Osteoblast (primary cell): ENCODE measurements around the gene EFCAB6. TPM values are rescaled to one million over a fixed set of nuclear protein-coding genes. Genes with fewer than 3 reads are reported as not detected.
A peak's percentile ranks its signal among the peaks of the same experiment; 100 is the strongest.

ENCODE experiments used
- DNase-seq: peaks from one replicate; pipeline ENCODE4 v3.0.0; 2011; ENCODE audit warnings: low spot score, mixed read lengths; ENCODE audit not compliant: insufficient read length; ENCODE audit errors: missing footprints
- H2AFZ ChIP-seq: 2 replicates; pipeline ENCODE4 v1.6.0; 2011; ENCODE audit warnings: mild to moderate bottlenecking, low read length
- H3K27ac ChIP-seq: 2 replicates; pipeline ENCODE4 v1.5.1; 2011; ENCODE audit warnings: mild to moderate bottlenecking, low read depth, low read length, moderate library complexity
- H3K27me3 ChIP-seq: 2 replicates; pipeline ENCODE4 v1.6.0; 2012; ENCODE audit warnings: mild to moderate bottlenecking, control low read depth, inconsistent platforms, low read length, moderate library complexity; ENCODE audit not compliant: insufficient read depth
- H3K36me3 ChIP-seq: 2 replicates; pipeline ENCODE4 v1.5.1; 2011; ENCODE audit warnings: mild to moderate bottlenecking, low read length, control low read depth, moderate library complexity; ENCODE audit not compliant: insufficient read depth
- H3K4me1 ChIP-seq: 2 replicates; pipeline ENCODE4 v1.5.1; 2011; ENCODE audit warnings: mild to moderate bottlenecking, low read length, control low read depth, moderate library complexity; ENCODE audit not compliant: insufficient read depth
- H3K4me2 ChIP-seq: 2 replicates; pipeline ENCODE4 v1.6.0; 2011; ENCODE audit warnings: mild to moderate bottlenecking, low read length; ENCODE audit not compliant: insufficient read depth
- H3K4me3 ChIP-seq: fragments of 200-600 bp; sonication (generic); 3 replicates; pipeline ENCODE4 v1.5.1; 2012; ENCODE audit warnings: mild to moderate bottlenecking, low read length, inconsistent platforms; ENCODE audit not compliant: insufficient read depth
- H3K79me2 ChIP-seq: 2 replicates; pipeline ENCODE4 v1.6.0; 2012; ENCODE audit warnings: mild to moderate bottlenecking, low read length, control low read depth, inconsistent platforms; ENCODE audit not compliant: insufficient read depth
- H3K9me3 ChIP-seq: 2 replicates; pipeline ENCODE4 v1.5.1; 2011; ENCODE audit warnings: low read depth, low read length, control low read depth
- H4K20me1 ChIP-seq: 2 replicates; pipeline ENCODE4 v1.6.0; 2012; ENCODE audit warnings: mild to moderate bottlenecking, low read length, control low read depth; ENCODE audit not compliant: insufficient read depth
- total RNA-seq: library from RNA; depleted of rRNA; stranded (reverse); fragments of >200 nt; gene quantifications from 2 replicates; pipeline ENCODE4 v1.2.3, GENCODE V29; 2012
- TF ChIP-seq, protein P1 (sequence below): IDR thresholded peaks from 2 replicates; pipeline ENCODE4 v1.5.1; 2011; ENCODE audit warnings: mild to moderate bottlenecking, low read depth, low read length, moderate library complexity; ENCODE audit errors: extremely low read depth

EFCAB6 gene
- total RNA-seq, 1 donor: 1.8 TPM

DNA sequence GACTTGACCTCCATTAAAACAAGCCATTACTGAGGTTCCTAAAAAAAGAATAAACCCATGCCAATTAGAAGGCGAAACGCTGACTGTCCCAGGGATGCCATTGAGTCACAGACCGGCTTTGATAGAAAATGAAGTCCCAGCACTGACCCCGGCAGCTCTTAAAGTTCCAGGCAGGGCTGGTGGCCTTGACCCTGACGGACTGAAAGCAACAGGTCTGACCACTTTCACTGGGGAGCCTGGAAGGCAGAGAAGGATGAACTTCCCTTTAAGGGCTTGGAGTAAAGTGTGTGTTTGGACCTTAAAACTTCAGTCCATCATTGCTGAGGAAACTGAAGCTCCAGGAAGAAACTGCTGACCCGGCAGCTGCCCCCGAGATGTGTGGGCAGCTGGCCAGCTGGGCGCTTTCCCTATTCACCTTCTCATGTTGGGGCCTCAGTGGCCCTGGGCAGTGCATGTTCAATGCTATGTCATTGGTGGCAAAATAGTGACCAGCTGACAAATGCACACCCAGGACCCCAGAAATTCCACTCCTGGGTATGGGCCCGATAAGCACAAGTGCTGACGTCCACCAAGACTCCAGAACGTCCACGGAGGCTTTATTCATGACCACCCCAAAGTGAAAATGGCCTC, 18.9 kb upstream of the EFCAB6 start:
- Histone ChIP-seq H2AFZ (no peak overlapping the region), H3K27me3 (no peaks in the 10 kb centered on the region), H3K4me3 (no peak overlapping the region), H3K4me1 (peaks cover 23% of the 10 kb centered on the region), H3K27ac (no peak overlapping the region), H3K79me2 (no peaks in the 10 kb centered on the region), H3K36me3 (no peaks in the 10 kb centered on the region), H3K9me3 (no peaks in the 10 kb centered on the region), H4K20me1 (no peaks in the 10 kb centered on the region), H3K4me2 (no peak overlapping the region)
- peak; percentile 85 for DNase-seq
- TF ChIP-seq, protein P1, sequence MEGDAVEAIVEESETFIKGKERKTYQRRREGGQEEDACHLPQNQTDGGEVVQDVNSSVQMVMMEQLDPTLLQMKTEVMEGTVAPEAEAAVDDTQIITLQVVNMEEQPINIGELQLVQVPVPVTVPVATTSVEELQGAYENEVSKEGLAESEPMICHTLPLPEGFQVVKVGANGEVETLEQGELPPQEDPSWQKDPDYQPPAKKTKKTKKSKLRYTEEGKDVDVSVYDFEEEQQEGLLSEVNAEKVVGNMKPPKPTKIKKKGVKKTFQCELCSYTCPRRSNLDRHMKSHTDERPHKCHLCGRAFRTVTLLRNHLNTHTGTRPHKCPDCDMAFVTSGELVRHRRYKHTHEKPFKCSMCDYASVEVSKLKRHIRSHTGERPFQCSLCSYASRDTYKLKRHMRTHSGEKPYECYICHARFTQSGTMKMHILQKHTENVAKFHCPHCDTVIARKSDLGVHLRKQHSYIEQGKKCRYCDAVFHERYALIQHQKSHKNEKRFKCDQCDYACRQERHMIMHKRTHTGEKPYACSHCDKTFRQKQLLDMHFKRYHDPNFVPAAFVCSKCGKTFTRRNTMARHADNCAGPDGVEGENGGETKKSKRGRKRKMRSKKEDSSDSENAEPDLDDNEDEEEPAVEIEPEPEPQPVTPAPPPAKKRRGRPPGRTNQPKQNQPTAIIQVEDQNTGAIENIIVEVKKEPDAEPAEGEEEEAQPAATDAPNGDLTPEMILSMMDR: no peak

DNA sequence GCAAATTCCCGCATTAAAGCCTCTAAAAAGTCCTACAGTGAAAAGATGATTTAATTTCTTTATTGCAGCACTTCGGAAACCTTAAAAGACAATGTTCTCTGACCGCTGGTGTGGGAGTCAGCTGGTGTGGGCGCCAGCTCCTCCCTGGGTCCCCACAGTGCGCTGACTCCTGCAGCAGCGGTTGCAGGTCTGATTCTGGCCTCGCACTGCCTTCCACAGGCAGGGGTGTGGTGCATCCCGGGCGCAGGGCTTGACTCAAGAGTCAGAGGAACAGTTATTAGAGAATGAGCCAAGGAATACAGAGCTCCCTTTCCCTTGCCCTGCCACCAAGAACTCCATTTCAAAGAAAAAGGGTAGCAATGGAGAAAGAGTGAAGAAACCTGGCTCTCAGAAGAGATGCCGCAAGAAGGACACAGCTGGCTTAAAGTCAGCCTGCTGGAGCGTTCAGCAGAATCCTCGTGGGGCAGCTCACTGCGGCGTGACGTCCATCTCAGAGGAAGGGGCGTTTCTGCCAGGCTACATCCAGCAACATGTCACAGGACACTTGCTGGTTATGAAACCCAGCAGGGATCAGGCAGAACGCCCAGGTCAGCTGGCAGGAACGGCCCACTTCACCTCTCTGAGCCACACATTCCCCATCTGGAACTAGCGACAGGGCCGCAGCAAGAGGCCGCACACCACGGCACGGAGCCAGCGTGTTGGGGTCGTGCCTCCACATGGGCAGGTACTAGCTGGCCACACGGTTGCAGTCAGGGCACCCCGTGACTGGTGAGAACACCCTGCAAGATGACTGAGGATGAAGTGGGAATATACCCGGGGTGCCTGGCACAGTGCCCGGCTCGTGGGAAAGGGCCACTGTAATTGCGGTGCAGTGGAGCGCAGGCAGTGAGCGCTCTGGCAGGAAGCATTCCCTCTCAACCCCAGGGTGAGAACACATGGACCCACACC, 18.1 kb upstream of the EFCAB6 start:
- DNase-seq: peak; percentile 95
- Histone ChIP-seq H3K27ac (no peak overlapping the region), H4K20me1 (no peaks in the 10 kb centered on the region), H3K4me2 (no peak overlapping the region), H2AFZ (no peak overlapping the region), H3K27me3 (no peaks in the 10 kb centered on the region), H3K9me3 (no peaks in the 10 kb centered on the region), H3K4me1 (peaks cover 25% of the 10 kb centered on the region), H3K4me3 (no peak overlapping the region), H3K79me2 (no peaks in the 10 kb centered on the region), H3K36me3 (no peaks in the 10 kb centered on the region)
- TF ChIP-seq, protein P1: no peak

DNA sequence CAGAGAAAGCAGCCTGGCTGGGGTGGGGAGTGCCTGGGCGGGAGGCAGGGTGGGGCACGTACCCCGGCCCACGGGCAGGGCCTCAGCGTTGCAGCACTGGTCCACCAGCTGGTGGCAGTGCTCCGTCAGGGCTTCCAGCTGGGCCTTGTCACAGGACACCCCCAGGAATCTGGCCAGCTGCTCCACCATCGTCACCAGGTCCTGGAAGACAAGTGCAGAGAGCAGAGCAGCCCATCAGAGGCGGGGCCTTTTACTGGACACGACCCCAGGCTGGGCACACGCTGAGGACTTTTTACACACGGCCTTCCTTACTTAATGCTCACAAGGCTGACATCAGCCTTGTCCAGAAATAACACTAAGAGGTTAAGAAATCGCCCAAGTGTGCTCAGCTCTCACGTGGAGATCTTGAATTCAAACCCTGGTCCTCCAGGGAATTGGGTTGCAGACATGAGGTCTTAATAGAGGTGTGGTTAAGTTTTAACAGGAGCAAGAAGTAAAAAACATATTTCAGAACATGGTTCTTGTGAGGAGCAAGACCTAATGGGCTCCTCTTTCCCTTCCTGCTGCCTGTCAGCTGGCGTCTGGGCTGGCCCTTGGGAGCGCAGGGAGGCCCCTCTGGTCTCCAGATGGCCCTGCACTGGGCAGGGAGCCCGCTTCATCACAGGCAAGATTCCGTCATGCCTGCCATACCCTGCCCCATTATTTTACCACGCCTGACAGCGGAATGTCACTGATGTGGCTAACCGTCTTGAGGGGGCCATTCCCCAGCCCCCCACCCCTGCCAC, 17.1 kb upstream of the EFCAB6 start:
- no peaks in the 10 kb centered on the region for H3K79me2 ChIP-seq
- peaks cover 25% of the 10 kb centered on the region for H3K4me1 ChIP-seq
- no peaks in the 10 kb centered on the region for H3K36me3 ChIP-seq
- no peak overlapping the region for H3K4me2 ChIP-seq
- H4K20me1 ChIP-seq: no peaks in the 10 kb centered on the region
- no peaks in the 10 kb centered on the region for H3K9me3 ChIP-seq
- no peak overlapping the region for H3K27ac ChIP-seq
- TF ChIP-seq, protein P1: no peak
- peaks cover 3% of the 10 kb centered on the region for H3K27me3 ChIP-seq
- H3K4me3 ChIP-seq: no peak overlapping the region
- peak; percentile 93 for DNase-seq
- no peak overlapping the region for H2AFZ ChIP-seq
